Chondrocyte (in vitro differentiated cells): ENCODE data around the gene MTHFD2. TPM values are rescaled to one million over a fixed set of nuclear protein-coding genes. Genes with fewer than 3 reads are reported as not detected.
A peak's percentile ranks its signal among the peaks of the same experiment; 100 is the strongest.

Experiments used
- DNase-seq: peaks from one replicate; pipeline ENCODE4 v3.0.0; 2021; ENCODE audit warnings: mixed read lengths, low spot score
- H3K27ac Mint-ChIP-seq: one replicate; pipeline ENCODE4 v1.8.0; 2021; ENCODE audit warnings: mild to moderate bottlenecking, moderate library complexity, mixed read lengths; ENCODE audit not compliant: unreplicated experiment
- H3K27me3 Mint-ChIP-seq: 2 replicates; pipeline ENCODE4 v1.8.0; 2021; ENCODE audit warnings: low read depth, mixed read lengths
- H3K36me3 Mint-ChIP-seq: 2 replicates; pipeline ENCODE4 v1.8.0; 2021; ENCODE audit warnings: low read depth, mixed read lengths
- H3K4me1 Mint-ChIP-seq: 2 replicates; pipeline ENCODE4 v1.8.0; 2021; ENCODE audit warnings: low read depth, mild to moderate bottlenecking, mixed read lengths
- H3K4me3 Mint-ChIP-seq: one replicate; pipeline ENCODE4 v1.8.0; 2021; ENCODE audit warnings: mild to moderate bottlenecking, moderate library complexity, mixed read lengths; ENCODE audit not compliant: unreplicated experiment
- H3K9me3 Mint-ChIP-seq: 2 replicates; pipeline ENCODE4 v1.8.0; 2021; ENCODE audit warnings: low read depth, mixed read lengths
- CTCF ChIP-seq: fragments of 200-600 bp; sonication (generic); IDR thresholded peaks from 2 replicates; pipeline ENCODE4 v1.5.0; 2021; ENCODE audit warnings: antibody characterized with exemption, mild to moderate bottlenecking, moderate library complexity
- total RNA-seq: library from RNA; stranded (reverse); gene quantifications from 3 replicates; pipeline ENCODE4 v1.2.1, GENCODE V29; 2021

Gene MTHFD2
- total RNA-seq, 1 donor from 2014 or later, result 363 TPM

DNA sequence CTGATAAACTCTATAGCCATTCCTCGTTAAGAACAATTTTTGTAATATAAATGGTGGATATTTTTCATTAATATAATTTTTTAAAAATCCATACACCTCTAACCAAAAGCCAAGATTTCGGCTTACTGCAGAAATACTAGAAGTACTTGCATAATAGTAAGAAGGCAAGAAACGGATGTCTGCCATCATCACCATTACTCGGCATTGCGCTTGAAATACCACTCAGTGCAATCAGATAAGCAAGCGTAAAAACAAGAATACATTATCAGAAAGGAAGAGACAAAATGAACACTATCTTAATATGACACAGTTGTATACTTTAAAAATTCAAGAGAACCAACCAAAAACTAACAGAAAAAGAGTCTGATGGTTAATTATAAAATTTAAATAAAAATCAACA is 35.5 kb upstream of the MTHFD2 start:
- Mint-ChIP-seq H3K4me3 (no peak overlapping the region), H3K36me3 (peaks cover 31% of the 10 kb centered on the region), H3K4me1 (no peaks in the 10 kb centered on the region), H3K27ac (no peak overlapping the region), H3K9me3 (peaks cover 3% of the 10 kb centered on the region), H3K27me3 (no peaks in the 10 kb centered on the region)
- no peak for TF ChIP-seq CTCF
- DNase-seq, result no peak

GRCh38 chr2:74164761-74165160 is 33.7 kb upstream of the MTHFD2 start:
- Mint-ChIP-seq H3K4me1 (no peaks in the 10 kb centered on the region), H3K27me3 (no peaks in the 10 kb centered on the region), H3K9me3 (peaks cover 3% of the 10 kb centered on the region), H3K27ac (no peak overlapping the region), H3K4me3 (no peak overlapping the region), H3K36me3 (peaks cover 27% of the 10 kb centered on the region)
- DNase-seq, result no peak
- TF ChIP-seq CTCF, result no peak

GRCh38 chr2:74168739-74169138 is 29.7 kb upstream of the MTHFD2 start:
- peaks cover 31% of the 10 kb centered on the region for H3K36me3 Mint-ChIP-seq
- H3K4me1 Mint-ChIP-seq, result peaks cover 11% of the 10 kb centered on the region
- no peaks in the 10 kb centered on the region for H3K27me3 Mint-ChIP-seq
- DNase-seq, result no peak
- H3K4me3 Mint-ChIP-seq, result no peak overlapping the region
- TF ChIP-seq CTCF, result no peak
- no peak overlapping the region for H3K27ac Mint-ChIP-seq
- H3K9me3 Mint-ChIP-seq, result peaks cover 3% of the 10 kb centered on the region

DNA sequence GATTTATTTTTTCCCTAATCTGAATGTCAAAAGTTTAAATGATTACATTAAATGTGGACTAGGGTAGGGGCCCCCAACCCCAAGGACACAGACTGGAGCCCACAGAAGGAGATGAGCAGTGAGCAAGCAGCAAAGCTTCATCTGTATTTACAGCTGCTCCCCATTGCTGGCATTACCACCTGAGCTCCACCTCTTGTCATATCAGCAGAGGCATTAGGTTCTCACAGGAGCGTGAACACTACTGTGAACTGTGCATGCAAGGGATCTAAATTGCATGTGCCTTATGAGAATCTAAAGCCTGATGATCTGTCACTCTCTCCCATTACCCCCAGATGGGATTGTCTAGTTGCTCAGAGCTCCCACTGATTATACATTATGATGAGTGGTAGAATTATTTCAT is 23.5 kb upstream of the MTHFD2 start:
- Mint-ChIP-seq H3K4me3 (no peak overlapping the region), H3K9me3 (no peaks in the 10 kb centered on the region), H3K36me3 (peaks cover 6% of the 10 kb centered on the region), H3K27ac (no peak overlapping the region), H3K27me3 (no peaks in the 10 kb centered on the region), H3K4me1 (peaks cover 39% of the 10 kb centered on the region)
- no peak for TF ChIP-seq CTCF
- DNase-seq, result no peak

GRCh38 chr2:74177696-74178095 is 20.7 kb upstream of the MTHFD2 start:
- no peak for DNase-seq
- no peak for TF ChIP-seq CTCF
- Mint-ChIP-seq H3K27ac (peak overlapping the region; percentile 85), H3K27me3 (no peaks in the 10 kb centered on the region), H3K4me1 (peaks cover 32% of the 10 kb centered on the region), H3K36me3 (peaks cover 2% of the 10 kb centered on the region), H3K9me3 (no peaks in the 10 kb centered on the region), H3K4me3 (peak overlapping the region; percentile 78)
